ENCODE data around the gene MT1H.

MT1H gene

DNA sequence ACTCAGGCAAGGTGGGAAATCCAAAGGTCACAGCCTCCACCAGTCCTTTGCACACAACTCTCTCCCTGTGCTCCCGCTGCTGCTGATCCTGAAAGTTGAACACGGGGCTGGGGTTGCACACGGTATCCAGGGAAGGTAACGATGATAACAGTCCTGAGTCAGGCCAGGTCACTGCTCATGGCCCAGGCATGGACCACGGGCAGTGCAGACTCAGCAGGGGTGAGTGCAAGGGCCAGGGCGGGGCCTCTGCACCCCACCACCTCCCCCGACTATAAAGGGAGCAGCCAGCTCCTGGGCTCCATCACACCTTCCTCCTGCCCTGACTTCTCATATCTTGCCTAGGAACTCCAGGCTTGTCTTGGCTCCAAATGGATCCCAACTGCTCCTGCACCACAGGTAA, 18.0 kb upstream of the MT1H start, which contains the start of gene MT1B:
Gene MT1B (plus strand): TSS at position 301 of the 400 bp plus-strand sequence. CDS start 68 bp downstream, at position 369.
- TF ChIP-seq, protein P1, sequence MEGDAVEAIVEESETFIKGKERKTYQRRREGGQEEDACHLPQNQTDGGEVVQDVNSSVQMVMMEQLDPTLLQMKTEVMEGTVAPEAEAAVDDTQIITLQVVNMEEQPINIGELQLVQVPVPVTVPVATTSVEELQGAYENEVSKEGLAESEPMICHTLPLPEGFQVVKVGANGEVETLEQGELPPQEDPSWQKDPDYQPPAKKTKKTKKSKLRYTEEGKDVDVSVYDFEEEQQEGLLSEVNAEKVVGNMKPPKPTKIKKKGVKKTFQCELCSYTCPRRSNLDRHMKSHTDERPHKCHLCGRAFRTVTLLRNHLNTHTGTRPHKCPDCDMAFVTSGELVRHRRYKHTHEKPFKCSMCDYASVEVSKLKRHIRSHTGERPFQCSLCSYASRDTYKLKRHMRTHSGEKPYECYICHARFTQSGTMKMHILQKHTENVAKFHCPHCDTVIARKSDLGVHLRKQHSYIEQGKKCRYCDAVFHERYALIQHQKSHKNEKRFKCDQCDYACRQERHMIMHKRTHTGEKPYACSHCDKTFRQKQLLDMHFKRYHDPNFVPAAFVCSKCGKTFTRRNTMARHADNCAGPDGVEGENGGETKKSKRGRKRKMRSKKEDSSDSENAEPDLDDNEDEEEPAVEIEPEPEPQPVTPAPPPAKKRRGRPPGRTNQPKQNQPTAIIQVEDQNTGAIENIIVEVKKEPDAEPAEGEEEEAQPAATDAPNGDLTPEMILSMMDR (IDR thresholded peaks at IDR 0.05; ENCODE audit: control insufficient read depth, insufficient read depth, low read depth, low read length, missing control alignments) = no peak
- H3K4me3 ChIP-seq (ENCODE audit: control insufficient read depth, low read depth, low read length) = no peak within 1 kb of the TSS
- DNase-seq (ENCODE audit: low read depth) = no peak

DNA sequence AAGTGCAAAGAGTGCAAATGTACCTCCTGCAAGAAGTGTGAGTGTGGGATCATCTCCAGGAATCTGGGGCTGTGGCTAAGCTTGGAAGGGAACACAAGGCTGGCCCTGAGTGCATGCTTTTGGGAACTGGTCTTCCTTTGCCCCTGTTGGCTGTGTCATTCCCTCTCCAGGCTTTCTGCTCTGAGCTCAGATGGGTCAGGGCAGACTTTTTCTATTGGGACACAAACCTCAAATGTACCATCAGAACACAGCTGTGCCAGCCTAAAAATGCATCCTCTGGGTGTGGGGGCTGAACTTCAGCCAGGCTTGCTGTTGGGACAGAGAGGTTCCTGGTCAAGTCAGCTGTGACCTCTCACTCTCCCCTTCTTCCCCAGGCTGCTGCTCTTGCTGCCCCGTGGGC, 17.0 kb upstream of the MT1H start:
- no peak overlapping the region for H3K4me3 ChIP-seq (ENCODE audit: control insufficient read depth, low read depth, low read length)
- DNase-seq (ENCODE audit: low read depth) = no peak
- TF ChIP-seq, protein P1 (IDR thresholded peaks at IDR 0.05; ENCODE audit: control insufficient read depth, insufficient read depth, low read depth, low read length, missing control alignments) = no peak

DNA sequence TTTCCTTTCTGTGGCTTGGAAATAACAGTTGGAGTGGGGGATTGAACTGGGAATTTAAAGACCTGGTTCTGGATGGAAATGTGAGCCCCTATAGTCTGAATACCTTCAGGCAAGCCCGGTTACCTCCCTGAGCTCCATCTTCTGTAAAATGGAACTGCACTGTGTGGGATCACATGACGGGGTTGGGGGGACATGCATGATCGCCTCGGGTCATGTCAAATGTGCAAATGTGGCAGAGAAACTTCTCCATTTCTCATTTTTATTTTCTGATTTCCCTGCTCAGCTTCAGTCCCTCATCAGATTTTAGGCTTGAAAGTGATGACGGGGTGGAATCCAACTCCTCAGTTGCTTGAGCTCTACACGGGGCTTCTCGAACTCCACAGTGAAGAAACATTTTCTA, 16.4 kb upstream of the MT1H start:
- TF ChIP-seq, protein P1 (IDR thresholded peaks at IDR 0.05; ENCODE audit: control insufficient read depth, insufficient read depth, low read depth, low read length, missing control alignments) = no peak
- no peak overlapping the region for H3K4me3 ChIP-seq (ENCODE audit: control insufficient read depth, low read depth, low read length)
- no peak for DNase-seq (ENCODE audit: low read depth)

DNA sequence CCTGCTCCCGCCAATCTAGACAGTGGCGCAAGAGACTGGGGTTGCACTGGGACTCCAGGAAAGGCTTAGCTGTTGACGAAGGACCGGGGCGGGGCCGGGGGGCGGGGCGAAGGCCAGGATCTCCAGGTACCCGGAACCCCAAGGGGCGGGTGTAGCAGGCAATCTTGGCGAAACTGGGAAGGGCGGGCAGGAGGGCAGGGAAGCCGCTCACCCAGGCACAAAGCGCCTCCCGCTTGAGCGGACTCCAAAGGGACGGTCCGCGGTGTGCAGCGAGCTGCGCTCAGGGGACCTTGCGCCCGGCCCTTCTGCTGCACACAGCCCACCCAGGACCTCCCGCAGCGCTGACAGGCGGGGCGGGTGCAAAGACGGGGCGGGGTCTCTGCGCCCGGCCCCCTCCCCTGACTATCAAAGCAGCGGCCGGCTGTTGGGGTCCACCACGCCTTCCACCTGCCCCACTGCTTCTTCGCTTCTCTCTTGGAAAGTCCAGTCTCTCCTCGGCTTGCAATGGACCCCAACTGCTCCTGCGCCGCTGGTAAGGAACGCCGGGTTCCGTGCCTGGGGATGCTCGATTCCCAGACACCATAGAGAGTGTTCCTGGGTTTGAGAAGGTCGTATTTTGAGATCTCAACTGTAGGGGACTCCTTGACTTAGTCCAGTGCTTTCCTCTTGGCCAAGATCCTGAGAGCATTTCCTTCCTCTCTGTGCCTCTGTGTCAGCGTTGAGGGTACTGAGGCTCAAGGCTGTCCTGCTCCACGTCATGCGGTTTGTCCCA, 11.9 kb upstream of the MT1H start, which contains the start of gene MT1F:
Gene MT1F (plus strand): TSS at position 405 of the 772 bp plus-strand sequence. CDS start 100 bp downstream, at position 505.
- peak within 1 kb of the TSS; percentile 34 for H3K4me3 ChIP-seq (ENCODE audit: control insufficient read depth, low read depth, low read length)
- TF ChIP-seq, protein P1 (IDR thresholded peaks at IDR 0.05; ENCODE audit: control insufficient read depth, insufficient read depth, low read depth, low read length, missing control alignments) = no peak
- no peak for DNase-seq (ENCODE audit: low read depth)

DNA sequence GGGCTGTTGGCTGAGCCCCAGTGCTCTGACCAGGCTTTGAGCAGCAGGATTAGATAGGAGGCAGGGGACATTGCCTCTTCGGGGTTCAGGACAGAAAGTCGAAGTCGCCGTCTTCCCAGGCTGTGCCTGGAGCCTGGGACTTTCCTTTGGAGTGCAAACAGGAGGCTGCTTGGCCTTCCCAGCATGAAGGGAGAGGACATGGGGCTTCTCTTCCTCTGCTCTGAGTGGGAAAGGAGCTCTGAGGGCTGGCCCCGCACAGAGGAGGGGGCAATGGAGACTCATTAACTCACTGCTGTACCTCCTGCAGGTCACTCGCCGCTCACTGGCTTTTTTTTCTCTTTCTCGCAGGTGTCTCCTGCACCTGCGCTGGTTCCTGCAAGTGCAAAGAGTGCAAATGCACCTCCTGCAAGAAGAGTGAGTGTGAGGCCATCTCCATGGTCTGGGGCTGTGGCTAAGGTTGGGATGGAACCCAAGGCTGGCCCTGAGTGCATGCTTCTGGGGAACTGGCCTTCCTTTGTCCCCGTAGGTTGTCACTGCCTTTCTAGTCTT, 11.2 kb upstream of the MT1H start:
- no peak for DNase-seq (ENCODE audit: low read depth)
- no peak overlapping the region for H3K4me3 ChIP-seq (ENCODE audit: control insufficient read depth, low read depth, low read length)
- TF ChIP-seq, protein P1 (IDR thresholded peaks at IDR 0.05; ENCODE audit: control insufficient read depth, insufficient read depth, low read depth, low read length, missing control alignments) = no peak

DNA sequence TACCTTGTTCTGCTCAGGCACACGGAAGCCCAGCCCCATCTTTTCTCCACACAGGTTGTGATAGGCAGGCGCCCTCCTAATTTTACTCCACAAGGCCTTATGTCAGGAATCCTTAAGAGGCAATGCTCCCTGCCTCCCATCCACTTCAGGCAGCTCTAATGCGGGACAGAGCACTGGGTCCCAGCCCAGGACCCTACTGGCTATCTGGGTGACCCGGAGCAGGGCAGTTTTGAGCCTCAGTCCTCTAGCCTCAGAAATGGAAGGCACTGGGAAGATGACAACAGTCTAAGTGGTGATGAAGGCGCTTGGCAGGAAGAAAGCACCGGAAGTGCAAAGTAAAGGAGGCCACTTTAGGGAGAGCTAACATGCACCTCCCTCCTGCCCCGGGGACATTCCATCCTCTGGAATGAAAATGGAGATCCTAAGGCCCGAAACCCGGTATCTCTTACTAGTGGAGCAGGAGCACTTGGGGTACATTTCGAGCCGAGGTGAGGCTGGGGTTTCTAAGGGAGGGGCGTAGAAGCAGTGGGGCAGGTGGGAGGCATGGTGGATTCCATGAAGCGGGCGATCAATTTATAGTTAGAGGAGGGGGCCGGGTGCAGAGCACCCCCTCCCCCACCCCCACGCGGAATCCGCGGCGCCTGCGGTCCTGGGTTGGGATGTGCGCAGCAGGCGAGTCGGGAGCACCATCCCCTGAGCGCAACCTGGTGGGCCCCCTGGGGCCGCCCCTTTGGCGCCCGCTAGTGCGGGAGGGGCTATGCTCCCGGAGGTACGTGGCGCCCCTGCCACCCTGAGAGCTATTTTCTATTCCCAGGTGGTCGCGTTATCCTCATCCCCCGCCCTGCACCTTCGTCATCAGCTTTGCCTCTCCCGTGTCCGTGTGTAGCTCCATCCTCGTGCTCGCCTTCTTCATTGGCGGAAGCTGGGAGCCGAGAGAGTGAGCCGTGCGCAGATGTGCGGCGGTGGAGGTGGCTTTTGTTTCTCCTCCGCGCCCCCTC, 7.0 kb upstream of the MT1H start:
- DNase-seq (ENCODE audit: low read depth) = no peak
- TF ChIP-seq, protein P1 (IDR thresholded peaks at IDR 0.05; ENCODE audit: control insufficient read depth, insufficient read depth, low read depth, low read length, missing control alignments) = no peak
- H3K4me3 ChIP-seq (ENCODE audit: control insufficient read depth, low read depth, low read length) = peak overlapping the region; percentile 6; the same call in 1 of the 2 replicates
